ENCODE measurements around the gene CLMN.

CLMN gene

DNA sequence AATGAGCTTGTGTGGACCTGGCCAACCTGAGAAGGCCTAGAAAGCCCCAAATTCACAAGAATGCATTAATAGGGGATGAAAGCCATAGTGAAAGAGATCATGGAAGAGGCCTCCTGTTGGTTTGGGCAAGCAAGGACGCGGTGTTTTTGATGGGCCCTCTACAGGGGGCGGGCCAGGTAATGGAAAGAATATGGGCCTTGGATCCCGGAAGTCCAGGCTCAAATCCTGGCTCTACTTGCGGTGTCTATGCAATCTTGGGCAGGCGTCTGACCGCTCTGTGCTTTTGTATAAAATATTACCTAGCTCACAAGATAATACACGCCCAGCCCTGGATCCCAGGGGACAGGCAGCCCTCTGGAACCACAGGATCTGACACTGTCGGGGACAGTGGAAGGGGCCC, 41.1 kb upstream of the CLMN start:
- TF ChIP-seq, protein P1, sequence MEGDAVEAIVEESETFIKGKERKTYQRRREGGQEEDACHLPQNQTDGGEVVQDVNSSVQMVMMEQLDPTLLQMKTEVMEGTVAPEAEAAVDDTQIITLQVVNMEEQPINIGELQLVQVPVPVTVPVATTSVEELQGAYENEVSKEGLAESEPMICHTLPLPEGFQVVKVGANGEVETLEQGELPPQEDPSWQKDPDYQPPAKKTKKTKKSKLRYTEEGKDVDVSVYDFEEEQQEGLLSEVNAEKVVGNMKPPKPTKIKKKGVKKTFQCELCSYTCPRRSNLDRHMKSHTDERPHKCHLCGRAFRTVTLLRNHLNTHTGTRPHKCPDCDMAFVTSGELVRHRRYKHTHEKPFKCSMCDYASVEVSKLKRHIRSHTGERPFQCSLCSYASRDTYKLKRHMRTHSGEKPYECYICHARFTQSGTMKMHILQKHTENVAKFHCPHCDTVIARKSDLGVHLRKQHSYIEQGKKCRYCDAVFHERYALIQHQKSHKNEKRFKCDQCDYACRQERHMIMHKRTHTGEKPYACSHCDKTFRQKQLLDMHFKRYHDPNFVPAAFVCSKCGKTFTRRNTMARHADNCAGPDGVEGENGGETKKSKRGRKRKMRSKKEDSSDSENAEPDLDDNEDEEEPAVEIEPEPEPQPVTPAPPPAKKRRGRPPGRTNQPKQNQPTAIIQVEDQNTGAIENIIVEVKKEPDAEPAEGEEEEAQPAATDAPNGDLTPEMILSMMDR (IDR thresholded peaks at IDR 0.05): no peak

DNA sequence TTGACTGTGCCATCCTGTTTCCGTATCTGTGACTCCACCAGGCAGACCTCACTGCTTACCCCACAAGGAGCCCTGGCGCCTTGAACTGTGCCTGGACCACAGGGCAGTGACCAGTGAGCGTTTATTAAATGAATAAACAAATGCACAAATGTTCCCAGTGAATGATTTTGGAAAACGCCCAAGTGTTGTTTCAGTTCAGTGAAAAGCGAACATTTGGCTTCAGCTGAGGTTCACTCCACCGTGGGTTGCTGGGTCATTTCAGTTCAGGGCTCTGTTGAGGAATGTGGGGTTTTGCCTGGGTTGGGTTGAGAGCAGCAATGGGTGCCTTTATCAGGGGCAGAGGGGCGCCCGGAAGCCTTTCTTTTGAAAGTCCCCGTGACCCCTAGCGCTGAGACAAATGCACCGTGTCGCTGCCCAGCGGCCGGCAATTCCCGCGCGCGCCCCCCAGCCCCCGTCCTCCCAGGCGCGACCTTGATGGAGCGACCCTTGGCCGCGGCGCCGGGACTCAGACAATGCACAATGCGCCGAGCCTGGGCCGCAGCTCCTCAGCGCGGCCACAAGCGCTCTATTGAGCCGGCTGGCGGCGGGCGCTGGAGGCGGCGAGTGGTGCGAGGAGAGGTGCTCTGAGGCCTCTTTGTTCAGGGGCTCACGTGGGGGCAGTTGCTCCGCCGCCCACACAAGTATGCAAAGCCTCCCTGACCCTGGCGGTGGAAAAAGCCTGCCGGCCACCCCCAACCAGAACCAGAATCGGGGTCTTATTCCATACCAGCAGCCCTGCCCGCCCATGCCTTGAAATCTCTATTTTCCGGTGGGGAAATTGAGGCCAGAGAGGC, 40.5 kb upstream of the CLMN start:
- TF ChIP-seq, protein P1 (IDR thresholded peaks at IDR 0.05): no peak

DNA sequence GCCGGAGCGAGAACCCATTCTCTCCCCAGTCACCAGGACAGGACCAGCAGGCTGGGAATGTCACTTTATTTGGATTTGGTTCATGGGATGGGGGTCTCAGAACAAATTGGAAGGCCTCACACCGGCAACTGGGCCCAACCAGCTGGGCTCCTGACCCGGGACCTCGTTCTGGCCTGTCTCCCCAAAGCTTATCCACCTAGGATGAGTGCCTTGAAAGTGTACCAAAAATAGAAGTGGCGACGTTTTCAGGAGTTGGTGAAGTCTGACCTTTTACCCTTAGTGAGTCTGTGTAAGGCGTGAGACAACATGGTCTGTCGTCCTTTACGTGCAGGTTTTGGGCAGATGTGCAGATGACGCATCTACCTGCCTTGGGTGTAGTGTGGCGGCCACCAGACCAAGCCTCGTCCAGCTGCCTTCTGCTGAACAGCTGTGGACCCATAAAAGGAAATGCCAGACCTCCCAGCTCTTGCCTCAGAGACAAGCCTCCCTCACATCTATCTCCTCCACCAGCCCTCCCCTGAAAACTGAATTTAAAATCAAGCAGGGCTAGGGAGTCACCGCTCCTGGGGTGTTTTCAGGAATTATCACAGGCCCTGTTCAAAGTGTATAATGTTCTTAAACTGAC, 36.6 kb upstream of the CLMN start:
- TF ChIP-seq, protein P1 (IDR thresholded peaks at IDR 0.05): no peak

DNA sequence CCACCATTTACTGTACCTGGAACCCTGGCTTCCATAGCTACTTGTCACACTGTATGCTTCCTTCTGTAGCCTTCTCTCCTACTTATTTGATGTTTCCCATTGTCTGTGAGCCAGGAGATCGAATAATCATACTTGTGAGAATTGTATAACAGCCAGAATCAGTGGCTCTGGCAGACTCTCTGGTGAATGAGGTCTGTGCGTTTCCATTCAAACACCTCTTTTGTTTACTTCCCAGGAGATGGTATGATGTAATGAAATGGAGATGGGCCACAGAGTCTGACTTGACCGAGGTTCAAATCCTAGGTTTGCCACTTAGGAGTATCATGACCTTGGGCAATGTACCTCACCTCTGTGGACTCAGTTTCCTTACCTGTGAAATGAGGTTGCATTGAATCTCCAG, 35.7 kb upstream of the CLMN start:
- TF ChIP-seq, protein P1 (IDR thresholded peaks at IDR 0.05): no peak

DNA sequence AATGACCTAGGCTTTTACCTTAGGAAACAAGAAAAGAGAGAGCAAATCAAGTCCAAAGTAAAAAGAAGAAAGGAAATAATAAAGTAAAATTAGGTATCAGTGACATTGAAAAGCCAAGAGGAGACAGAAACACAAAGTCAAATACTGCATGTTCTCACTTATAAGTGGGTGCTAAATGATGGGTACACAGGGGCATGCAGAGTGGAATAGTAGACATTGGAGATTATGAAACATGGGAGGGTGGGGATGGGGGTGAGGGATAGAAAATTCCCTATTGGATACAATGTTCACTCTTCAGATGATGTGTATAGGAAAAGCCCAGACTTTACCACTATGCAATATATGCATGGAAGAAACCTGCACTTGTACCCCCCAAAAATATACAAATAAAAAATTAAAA, 35.1 kb upstream of the CLMN start:
- TF ChIP-seq, protein P1 (IDR thresholded peaks at IDR 0.05): no peak

DNA sequence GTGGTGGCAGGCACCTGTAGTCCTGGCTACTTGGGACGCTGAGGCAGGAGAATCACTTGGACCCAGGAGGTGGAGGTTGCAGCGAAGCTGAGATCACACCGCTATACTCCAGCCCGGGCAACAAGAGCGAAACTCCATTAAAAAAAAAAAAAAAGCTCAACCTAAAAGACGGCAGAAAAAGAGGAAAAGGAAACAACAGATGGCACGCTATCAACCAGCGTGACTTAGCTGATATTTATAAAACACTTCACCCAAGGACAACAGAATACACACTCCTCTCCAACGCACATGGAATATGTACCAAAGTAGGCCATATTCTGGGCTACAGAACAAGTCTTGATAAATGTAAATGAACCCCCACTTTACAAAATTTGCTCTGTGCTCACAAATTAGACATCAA, 34.0 kb upstream of the CLMN start:
- TF ChIP-seq, protein P1 (IDR thresholded peaks at IDR 0.05): no peak

DNA sequence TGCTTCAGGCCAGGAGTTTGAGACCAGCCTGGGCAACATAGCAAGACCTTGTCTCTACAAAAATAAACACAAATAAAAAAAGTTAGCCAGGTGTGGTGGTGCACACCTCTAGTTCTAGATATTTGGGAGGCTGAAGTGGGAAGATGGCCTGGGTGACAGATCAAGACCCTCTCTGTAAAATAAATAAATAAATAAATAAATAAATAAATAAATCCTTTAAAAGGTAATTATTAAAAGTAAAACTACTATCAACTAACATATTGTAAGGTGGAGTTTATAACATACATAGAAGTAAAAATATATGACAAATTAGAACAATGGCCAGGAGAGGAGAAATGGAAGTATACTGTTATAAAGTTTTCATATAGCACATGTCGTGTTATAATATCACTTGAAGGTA, 33.3 kb upstream of the CLMN start:
- TF ChIP-seq, protein P1 (IDR thresholded peaks at IDR 0.05): no peak
